K562 (cell line): ENCODE measurements around the gene HPCAL1. TPM values are rescaled to one million over a fixed set of nuclear protein-coding genes. Genes with fewer than 3 reads are reported as not detected.

ENCODE experiments used
- ATF7 ChIP-seq: fragments of 450-650 bp; IDR thresholded peaks from 2 replicates; pipeline ENCODE4 v1.7.1; 2014; ENCODE audit warnings: mild to moderate bottlenecking, moderate library complexity
- BRD4 ChIP-seq: fragments of 200-600 bp; sonication (generic); IDR thresholded peaks from 2 replicates; pipeline ENCODE4 v1.6.1; 2017; ENCODE audit warnings: inconsistent platforms
- HDAC2 ChIP-seq: fragments of 450-650 bp; IDR thresholded peaks from 2 replicates; pipeline ENCODE4 v1.6.1; 2016; ENCODE audit warnings: mild to moderate bottlenecking
- HMG20A ChIP-seq: fragments of 450-650 bp; formaldehyde crosslinking; conservative IDR thresholded peaks from 2 replicates; pipeline ENCODE4 v1.4.0; 2020; ENCODE audit warnings: mild to moderate bottlenecking, mixed read lengths
- HMG20B ChIP-seq: fragments of 250-450 bp; sonication (Bioruptor Pico); IDR thresholded peaks from 2 replicates; pipeline ENCODE4 v1.5.0; 2021; ENCODE audit warnings: mild to moderate bottlenecking
- MEF2A ChIP-seq: IDR thresholded peaks from 2 replicates; pipeline ENCODE4 v1.6.1; 2011; ENCODE audit warnings: low read depth, mild to moderate bottlenecking, low read length, moderate library complexity; ENCODE audit not compliant: control insufficient read depth
- NELFE ChIP-seq: IDR thresholded peaks from 2 replicates; pipeline ENCODE4 v1.6.1; 2011; ENCODE audit warnings: mild to moderate bottlenecking; ENCODE audit not compliant: insufficient read depth, insufficient read length
- NEUROD1 ChIP-seq: fragments of 150-350 bp; IDR thresholded peaks from 2 replicates; pipeline ENCODE4 v1.6.1; 2014; ENCODE audit warnings: borderline replicate concordance, low read length, low read depth; ENCODE audit not compliant: partially characterized antibody
- PTBP1 ChIP-seq: fragments of 200-400 bp; formaldehyde crosslinking; IDR thresholded peaks from 2 replicates; pipeline ENCODE4 v1.6.1; 2017; ENCODE audit warnings: low read depth, low read length
- RBM14 ChIP-seq: fragments of 200-400 bp; formaldehyde crosslinking; IDR thresholded peaks from 2 replicates; pipeline ENCODE4 v1.6.1; 2018; ENCODE audit warnings: low read depth, mild to moderate bottlenecking, low read length, moderate library complexity, borderline replicate concordance; ENCODE audit not compliant: insufficient read depth
- RNF219 ChIP-seq: fragments of 250-450 bp; sonication (Bioruptor Pico); IDR thresholded peaks from 2 replicates; pipeline ENCODE4 v1.5.0; 2022; ENCODE audit warnings: mild to moderate bottlenecking
- SMC3 ChIP-seq: conservative IDR thresholded peaks from 2 replicates; pipeline ENCODE4 v1.6.1; 2011; ENCODE audit warnings: low read depth, low read length, improper control_type of control experiment; ENCODE audit not compliant: insufficient read depth
- TAL1 ChIP-seq: fragments of 450-650 bp; IDR thresholded peaks from 2 replicates; pipeline ENCODE4 v1.6.1; 2016; ENCODE audit warnings: mild to moderate bottlenecking
- TCF7L2 ChIP-seq: fragments of 150-350 bp; IDR thresholded peaks from 2 replicates; pipeline ENCODE4 v1.6.1; 2016; ENCODE audit warnings: low read depth, mild to moderate bottlenecking, low read length, moderate library complexity
- TEAD4 ChIP-seq, 2 experiments: sonication (generic) in 1 of 2; formaldehyde crosslinking in 1 of 2; IDR thresholded peaks; 2 replicates each; pipeline versions ENCODE4 v1.6.1 to v1.8.0; 2012 to 2022; ENCODE audit warnings: borderline replicate concordance in 1 of 2, inconsistent platforms in 1 of 2, low read length in 1 of 2, mild to moderate bottlenecking in 1 of 2, missing genetic modification reagents in 1 of 2
- THRAP3 ChIP-seq: fragments of 450-650 bp; IDR thresholded peaks from 2 replicates; pipeline ENCODE4 v1.6.1; 2016; ENCODE audit warnings: mild to moderate bottlenecking, inconsistent platforms, borderline replicate concordance
- XRCC3 ChIP-seq: fragments of 450-650 bp; IDR thresholded peaks from 2 replicates; pipeline ENCODE4 v1.6.1; 2017; ENCODE audit warnings: mild to moderate bottlenecking, moderate library complexity
- XRCC5 ChIP-seq: fragments of 200-400 bp; formaldehyde crosslinking; IDR thresholded peaks from 2 replicates; pipeline ENCODE4 v1.6.1; 2017; ENCODE audit warnings: low read depth, mild to moderate bottlenecking, low read length
- ZNF184 ChIP-seq: sonication (generic); formaldehyde crosslinking; IDR thresholded peaks from 2 replicates; pipeline ENCODE4 v1.5.0; 2020; ENCODE audit warnings: missing genetic modification reagents
- ZSCAN32 ChIP-seq: fragments of 450-650 bp; formaldehyde crosslinking; IDR thresholded peaks from 2 replicates; pipeline ENCODE4 v1.4.0; 2020; ENCODE audit warnings: mild to moderate bottlenecking, moderate library complexity
- polyA plus RNA-seq, 8 experiments: library from polyadenylated mRNA; depleted of rRNA in 4 of 8; stranded (reverse) in 5 of 8; unstranded in 3 of 8; fragments of >200 nt; fragmentation: Nextera tagmentation in 2 of 8; fragmentation: Illumina TruSeq in 1 of 8; extraction: Ambion mirVana in 2 of 8; extraction: Trizol in 1 of 8; gene quantifications; 2 replicates each; pipeline versions ENCODE4 v1.2.1 to v1.2.3, GENCODE V29; 2011 to 2014; ENCODE audit warnings: inconsistent platforms in 1 of 8, missing spikeins in 1 of 8
- total RNA-seq, 7 experiments: library from RNA; depleted of rRNA in 6 of 7; stranded (reverse); fragments of >200 nt in 6 of 7; fragmentation: Illumina TruSeq in 2 of 7; extraction: Trizol in 2 of 7; gene quantifications; 2 replicates each; pipeline versions ENCODE4 v1.2.1 to v1.2.3, GENCODE V29; 2011 to 2021; ENCODE audit warnings: low replicate concordance in 1 of 7
- TF ChIP-seq, protein P1 (sequence below): fragments of 450-650 bp; formaldehyde crosslinking; IDR thresholded peaks from 2 replicates; pipeline ENCODE4 v1.4.0; 2022; ENCODE audit warnings: mild to moderate bottlenecking, moderate library complexity
- TF ChIP-seq, protein P2 (sequence below): fragments of 450-650 bp; IDR thresholded peaks from one replicate; pipeline ENCODE4 v1.6.1; 2018; ENCODE audit warnings: mild to moderate bottlenecking, moderate library complexity; ENCODE audit not compliant: partially characterized antibody
- TF ChIP-seq, protein P3 (sequence below): sonication (generic); formaldehyde crosslinking; IDR thresholded peaks from 2 replicates; pipeline ENCODE4 v1.8.1; 2023; ENCODE audit warnings: mild to moderate bottlenecking, missing genetic modification reagents

HPCAL1 gene
- total and polyA plus RNA-seq, 9 of the 15 experiments (the other 6 are each of a cell fraction or from before 2014, with no cell fraction given): 2.7 to 65.5 (median 23.9) TPM

- TF ChIP-seq PTBP1: no peak
- no peak for TF ChIP-seq TCF7L2
- TF ChIP-seq, protein P1, sequence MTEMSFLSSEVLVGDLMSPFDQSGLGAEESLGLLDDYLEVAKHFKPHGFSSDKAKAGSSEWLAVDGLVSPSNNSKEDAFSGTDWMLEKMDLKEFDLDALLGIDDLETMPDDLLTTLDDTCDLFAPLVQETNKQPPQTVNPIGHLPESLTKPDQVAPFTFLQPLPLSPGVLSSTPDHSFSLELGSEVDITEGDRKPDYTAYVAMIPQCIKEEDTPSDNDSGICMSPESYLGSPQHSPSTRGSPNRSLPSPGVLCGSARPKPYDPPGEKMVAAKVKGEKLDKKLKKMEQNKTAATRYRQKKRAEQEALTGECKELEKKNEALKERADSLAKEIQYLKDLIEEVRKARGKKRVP: 0 out of 2 replicates have a peak, but pooled peaks have one; percentile 31
- TF ChIP-seq NEUROD1: peak; percentile 25
- TF ChIP-seq TAL1: peak; percentile 95
- TF ChIP-seq ZNF184 (CRISPR knock-in tag): no peak
- TF ChIP-seq, protein P2, sequence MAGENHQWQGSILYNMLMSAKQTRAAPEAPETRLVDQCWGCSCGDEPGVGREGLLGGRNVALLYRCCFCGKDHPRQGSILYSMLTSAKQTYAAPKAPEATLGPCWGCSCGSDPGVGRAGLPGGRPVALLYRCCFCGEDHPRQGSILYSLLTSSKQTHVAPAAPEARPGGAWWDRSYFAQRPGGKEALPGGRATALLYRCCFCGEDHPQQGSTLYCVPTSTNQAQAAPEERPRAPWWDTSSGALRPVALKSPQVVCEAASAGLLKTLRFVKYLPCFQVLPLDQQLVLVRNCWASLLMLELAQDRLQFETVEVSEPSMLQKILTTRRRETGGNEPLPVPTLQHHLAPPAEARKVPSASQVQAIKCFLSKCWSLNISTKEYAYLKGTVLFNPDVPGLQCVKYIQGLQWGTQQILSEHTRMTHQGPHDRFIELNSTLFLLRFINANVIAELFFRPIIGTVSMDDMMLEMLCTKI: no peak
- TF ChIP-seq HMG20A (CRISPR knock-in tag): no peak
- no peak for TF ChIP-seq THRAP3
- TF ChIP-seq SMC3: no peak
- TF ChIP-seq RBM14: no peak
- TF ChIP-seq MEF2A: no peak
- no peak for TF ChIP-seq HMG20B (CRISPR knock-in tag)
- TF ChIP-seq NELFE: no peak
- no peak for TF ChIP-seq BRD4
- no peak for TF ChIP-seq XRCC3
- no peak for TF ChIP-seq ZSCAN32 (CRISPR knock-in tag)
- TF ChIP-seq, protein P3, sequence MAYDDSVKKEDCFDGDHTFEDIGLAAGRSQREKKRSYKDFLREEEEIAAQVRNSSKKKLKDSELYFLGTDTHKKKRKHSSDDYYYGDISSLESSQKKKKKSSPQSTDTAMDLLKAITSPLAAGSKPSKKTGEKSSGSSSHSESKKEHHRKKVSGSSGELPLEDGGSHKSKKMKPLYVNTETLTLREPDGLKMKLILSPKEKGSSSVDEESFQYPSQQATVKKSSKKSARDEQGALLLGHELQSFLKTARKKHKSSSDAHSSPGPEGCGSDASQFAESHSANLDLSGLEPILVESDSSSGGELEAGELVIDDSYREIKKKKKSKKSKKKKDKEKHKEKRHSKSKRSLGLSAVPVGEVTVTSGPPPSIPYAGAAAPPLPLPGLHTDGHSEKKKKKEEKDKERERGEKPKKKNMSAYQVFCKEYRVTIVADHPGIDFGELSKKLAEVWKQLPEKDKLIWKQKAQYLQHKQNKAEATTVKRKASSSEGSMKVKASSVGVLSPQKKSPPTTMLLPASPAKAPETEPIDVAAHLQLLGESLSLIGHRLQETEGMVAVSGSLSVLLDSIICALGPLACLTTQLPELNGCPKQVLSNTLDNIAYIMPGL (CRISPR knock-in tag): no peak
- no peak for TF ChIP-seq RNF219
- TF ChIP-seq ATF7: 0 out of 2 replicates have a peak, but pooled peaks have one; percentile 9
- TF ChIP-seq XRCC5: no peak
- peak; percentile 98 for TF ChIP-seq TEAD4 (IDR thresholded peaks at IDR 0.05; ENCODE audit: low read length)
- no peak for TF ChIP-seq TEAD4 (CRISPR knock-in tag; IDR thresholded peaks at IDR 0.05; ENCODE audit: borderline replicate concordance)
- peak; percentile 39; the same call in 1 of the 2 replicates for TF ChIP-seq HDAC2
These were observed 90.4 kb downstream of the HPCAL1 start (continued) for GRCh38 chr2:10392951-10393639.
